Liver (tissue), 3 donors: ENCODE data around the gene GPR32.

ENCODE experiments used
- GABPA ChIP-seq, 2 donors: IDR thresholded peaks in 1 of 2; conservative IDR thresholded peaks in 1 of 2; 2 replicates each; pipeline ENCODE4 v1.6.1; 2016; ENCODE audit warnings: antibody characterized with exemption in 2 of 2, mild to moderate bottlenecking in 1 of 2, moderate library complexity in 1 of 2
- SP1 ChIP-seq: IDR thresholded peaks from 2 replicates; pipeline ENCODE4 v1.6.1; 2018; ENCODE audit warnings: antibody characterized with exemption, mild to moderate bottlenecking
- TAF1 ChIP-seq: conservative IDR thresholded peaks from 2 replicates; pipeline ENCODE4 v1.6.1; 2016; ENCODE audit warnings: antibody characterized with exemption, mild to moderate bottlenecking
- TF ChIP-seq, protein P1 (sequence below): fragments of 150-350 bp; IDR thresholded peaks from 2 replicates; pipeline ENCODE4 v1.5.1; 2017; ENCODE audit warnings: improper control_type of control experiment, low read depth, low read length; ENCODE audit not compliant: missing input control
- TF ChIP-seq, protein P2 (sequence below): IDR thresholded peaks from 2 replicates; pipeline ENCODE4 v1.6.1; 2016; ENCODE audit warnings: antibody characterized with exemption, mild to moderate bottlenecking
- TF ChIP-seq, protein P3 (sequence below): IDR thresholded peaks from 2 replicates; pipeline ENCODE4 v1.6.1; 2016; ENCODE audit warnings: antibody characterized with exemption
- TF ChIP-seq, protein P4 (sequence below): IDR thresholded peaks from 2 replicates; pipeline ENCODE4 v1.6.1; 2016; ENCODE audit warnings: antibody characterized with exemption
- donor health status: healthy.
- donor health status: healthy.

DNA sequence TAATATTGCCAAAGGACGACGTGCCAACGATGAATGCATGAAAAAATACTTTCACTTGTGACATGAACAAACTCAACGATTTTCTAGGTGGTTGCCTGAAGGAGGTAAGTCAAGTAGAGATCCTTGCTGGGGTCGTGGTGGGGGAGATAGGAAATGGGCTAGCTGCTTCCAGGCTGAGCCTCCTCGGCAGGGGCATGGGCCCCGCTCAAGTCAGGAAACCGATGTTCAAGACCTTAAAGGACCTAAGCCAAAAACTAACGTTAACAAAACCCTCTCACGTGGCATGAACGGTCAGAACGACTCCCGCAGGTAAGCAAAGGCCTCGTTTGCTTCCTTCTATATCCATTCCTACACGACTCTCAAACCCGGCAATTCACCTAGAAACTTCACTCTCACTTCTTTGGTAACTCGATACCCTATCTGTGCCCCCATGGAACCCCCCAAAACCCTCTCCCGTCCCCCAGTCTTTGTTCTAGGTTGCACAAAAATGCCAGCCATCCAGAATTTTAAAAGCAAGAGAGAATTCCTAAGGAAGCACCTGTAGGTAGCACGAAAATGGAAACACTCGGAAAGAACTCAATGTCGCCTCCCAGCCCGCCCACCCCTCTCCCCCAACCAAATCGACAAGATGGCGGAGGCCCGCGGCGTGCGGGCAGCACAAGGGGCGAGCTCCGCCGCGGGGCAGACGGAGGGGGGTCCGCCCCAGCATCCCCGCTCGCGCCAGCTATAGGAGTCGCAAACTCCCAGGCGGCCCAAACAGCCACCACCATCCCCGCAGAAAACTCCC, 33.6 kb downstream of the GPR32 start:
- TF ChIP-seq, protein P1, sequence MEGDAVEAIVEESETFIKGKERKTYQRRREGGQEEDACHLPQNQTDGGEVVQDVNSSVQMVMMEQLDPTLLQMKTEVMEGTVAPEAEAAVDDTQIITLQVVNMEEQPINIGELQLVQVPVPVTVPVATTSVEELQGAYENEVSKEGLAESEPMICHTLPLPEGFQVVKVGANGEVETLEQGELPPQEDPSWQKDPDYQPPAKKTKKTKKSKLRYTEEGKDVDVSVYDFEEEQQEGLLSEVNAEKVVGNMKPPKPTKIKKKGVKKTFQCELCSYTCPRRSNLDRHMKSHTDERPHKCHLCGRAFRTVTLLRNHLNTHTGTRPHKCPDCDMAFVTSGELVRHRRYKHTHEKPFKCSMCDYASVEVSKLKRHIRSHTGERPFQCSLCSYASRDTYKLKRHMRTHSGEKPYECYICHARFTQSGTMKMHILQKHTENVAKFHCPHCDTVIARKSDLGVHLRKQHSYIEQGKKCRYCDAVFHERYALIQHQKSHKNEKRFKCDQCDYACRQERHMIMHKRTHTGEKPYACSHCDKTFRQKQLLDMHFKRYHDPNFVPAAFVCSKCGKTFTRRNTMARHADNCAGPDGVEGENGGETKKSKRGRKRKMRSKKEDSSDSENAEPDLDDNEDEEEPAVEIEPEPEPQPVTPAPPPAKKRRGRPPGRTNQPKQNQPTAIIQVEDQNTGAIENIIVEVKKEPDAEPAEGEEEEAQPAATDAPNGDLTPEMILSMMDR: no peak
- TF ChIP-seq GABPA (IDR thresholded peaks at IDR 0.05 in 1 of 2, conservative IDR thresholded peaks at IDR 0.05 in 1 of 2) (no peak), TAF1 (no peak), SP1 (no peak)
- TF ChIP-seq, protein P2, sequence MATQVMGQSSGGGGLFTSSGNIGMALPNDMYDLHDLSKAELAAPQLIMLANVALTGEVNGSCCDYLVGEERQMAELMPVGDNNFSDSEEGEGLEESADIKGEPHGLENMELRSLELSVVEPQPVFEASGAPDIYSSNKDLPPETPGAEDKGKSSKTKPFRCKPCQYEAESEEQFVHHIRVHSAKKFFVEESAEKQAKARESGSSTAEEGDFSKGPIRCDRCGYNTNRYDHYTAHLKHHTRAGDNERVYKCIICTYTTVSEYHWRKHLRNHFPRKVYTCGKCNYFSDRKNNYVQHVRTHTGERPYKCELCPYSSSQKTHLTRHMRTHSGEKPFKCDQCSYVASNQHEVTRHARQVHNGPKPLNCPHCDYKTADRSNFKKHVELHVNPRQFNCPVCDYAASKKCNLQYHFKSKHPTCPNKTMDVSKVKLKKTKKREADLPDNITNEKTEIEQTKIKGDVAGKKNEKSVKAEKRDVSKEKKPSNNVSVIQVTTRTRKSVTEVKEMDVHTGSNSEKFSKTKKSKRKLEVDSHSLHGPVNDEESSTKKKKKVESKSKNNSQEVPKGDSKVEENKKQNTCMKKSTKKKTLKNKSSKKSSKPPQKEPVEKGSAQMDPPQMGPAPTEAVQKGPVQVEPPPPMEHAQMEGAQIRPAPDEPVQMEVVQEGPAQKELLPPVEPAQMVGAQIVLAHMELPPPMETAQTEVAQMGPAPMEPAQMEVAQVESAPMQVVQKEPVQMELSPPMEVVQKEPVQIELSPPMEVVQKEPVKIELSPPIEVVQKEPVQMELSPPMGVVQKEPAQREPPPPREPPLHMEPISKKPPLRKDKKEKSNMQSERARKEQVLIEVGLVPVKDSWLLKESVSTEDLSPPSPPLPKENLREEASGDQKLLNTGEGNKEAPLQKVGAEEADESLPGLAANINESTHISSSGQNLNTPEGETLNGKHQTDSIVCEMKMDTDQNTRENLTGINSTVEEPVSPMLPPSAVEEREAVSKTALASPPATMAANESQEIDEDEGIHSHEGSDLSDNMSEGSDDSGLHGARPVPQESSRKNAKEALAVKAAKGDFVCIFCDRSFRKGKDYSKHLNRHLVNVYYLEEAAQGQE: no peak
- TF ChIP-seq, protein P3, sequence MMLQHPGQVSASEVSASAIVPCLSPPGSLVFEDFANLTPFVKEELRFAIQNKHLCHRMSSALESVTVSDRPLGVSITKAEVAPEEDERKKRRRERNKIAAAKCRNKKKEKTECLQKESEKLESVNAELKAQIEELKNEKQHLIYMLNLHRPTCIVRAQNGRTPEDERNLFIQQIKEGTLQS: no peak
- TF ChIP-seq, protein P4, sequence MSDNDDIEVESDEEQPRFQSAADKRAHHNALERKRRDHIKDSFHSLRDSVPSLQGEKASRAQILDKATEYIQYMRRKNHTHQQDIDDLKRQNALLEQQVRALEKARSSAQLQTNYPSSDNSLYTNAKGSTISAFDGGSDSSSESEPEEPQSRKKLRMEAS: no peak
